22Rv1 (cell line): ENCODE measurements around the gene TMEM30B.

Experiments
- CTCF ChIP-seq: fragments of 450-650 bp; IDR thresholded peaks from 2 replicates; pipeline ENCODE4 v1.5.1; 2017; ENCODE audit warnings: mild to moderate bottlenecking
- ZFX ChIP-seq: fragments of 450-650 bp; IDR thresholded peaks from 2 replicates; pipeline ENCODE4 v1.6.1; 2017; ENCODE audit warnings: antibody characterized with exemption, borderline replicate concordance

DNA sequence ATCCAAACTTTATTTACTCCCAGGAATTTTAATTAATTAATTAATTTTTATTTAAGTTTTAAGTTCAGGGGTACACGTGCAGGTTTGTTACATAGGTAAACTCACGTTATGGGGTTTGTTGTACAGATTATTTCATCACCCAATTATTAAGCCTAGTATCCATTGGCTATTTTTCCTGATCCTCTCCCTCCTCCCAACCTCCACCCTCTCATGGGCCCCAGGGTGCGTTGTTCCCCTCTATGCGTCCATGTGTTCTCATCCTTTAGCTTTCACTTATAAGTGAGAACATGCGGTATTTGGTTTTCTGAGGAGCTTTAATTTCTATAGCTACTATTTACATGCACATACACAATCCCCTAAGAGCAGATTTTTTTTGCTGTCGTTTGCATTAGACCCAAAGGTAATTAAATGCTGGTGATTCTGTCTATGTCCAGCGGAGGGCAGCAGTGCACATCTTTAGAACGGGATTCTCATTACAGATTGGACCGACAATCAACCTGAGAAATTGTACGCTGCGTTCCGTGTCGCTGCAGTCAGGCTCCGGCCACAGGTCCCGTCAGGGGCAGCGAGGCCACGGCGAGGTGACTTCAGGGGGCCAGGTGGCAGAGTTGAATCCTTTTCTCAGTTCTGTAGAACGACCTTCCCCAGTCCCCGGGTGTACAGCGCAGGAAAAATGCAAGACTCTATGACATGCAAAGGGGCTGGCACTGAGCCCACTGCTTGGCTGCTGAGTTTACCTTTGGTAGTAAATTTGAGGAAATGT lies 11.6 kb downstream of the TMEM30B start:
- TF ChIP-seq CTCF (peak; percentile 88), ZFX (no peak)
